Activated T-cell treated with anti-CD3 and anti-CD28 coated beads, Interleukin-2, amount 50 U/mL, for 4 hours (primary cell): ENCODE results near the gene ZNF112. TPM values are rescaled to one million over a fixed set of nuclear protein-coding genes. Genes with fewer than 3 reads are reported as not detected.
A peak's percentile ranks its signal among the peaks of the same experiment; 100 is the strongest.
"Not testable (repeated sequence)": the region's sequence is repeated elsewhere in the genome, so short reads cannot be mapped to it uniquely, and the experiment has no call there.

Source experiments
- ATAC-seq, 2 donors: fragments of 200-7000 bp; cut with Tn5 transposase; one replicate each; pipeline ENCODE4 v1.10.0; 2021
- DNase-seq: peaks from one replicate; pipeline ENCODE4 v3.0.0-alpha.2; 2020
- H3K27me3 Mint-ChIP-seq: one replicate; pipeline ENCODE4 v1.8.0; 2021; ENCODE audit warnings: low read depth, mixed read lengths
- H3K36me3 Mint-ChIP-seq: one replicate; pipeline ENCODE4 v1.8.0; 2022; ENCODE audit warnings: mixed read lengths; ENCODE audit not compliant: insufficient read depth
- H3K4me1 Mint-ChIP-seq: one replicate; pipeline ENCODE4 v1.8.0; 2021; ENCODE audit warnings: low read depth, mixed read lengths
- H3K4me3 Mint-ChIP-seq: one replicate; pipeline ENCODE4 v1.8.0; 2021; ENCODE audit warnings: mild to moderate bottlenecking, moderate library complexity, mixed read lengths
- H3K9me3 Mint-ChIP-seq: one replicate; pipeline ENCODE4 v1.8.0; 2021; ENCODE audit warnings: mixed read lengths
- total RNA-seq, 3 donors: library from RNA; stranded (reverse); gene quantifications; one replicate each; pipeline ENCODE4 v1.2.1, GENCODE V29; 2021

Gene ZNF112
- total RNA-seq = under 1 TPM in 1 of 3 donors, not detected in 2; 0.53 TPM

- peaks cover 2% of the 10 kb centered on the region for H3K36me3 Mint-ChIP-seq
- peaks cover 45% of the 10 kb centered on the region for H3K9me3 Mint-ChIP-seq
- peak within 1 kb of the TSS; percentile 57 for H3K4me3 Mint-ChIP-seq
- peaks cover 6% of the 10 kb centered on the region for H3K4me1 Mint-ChIP-seq
- H3K27me3 Mint-ChIP-seq = peaks cover 10% of the 10 kb centered on the region
- DNase-seq (no peak), ATAC-seq (peak in 1 of 2 donors; percentile 37)
These were observed at the start of gene ZNF112 for GRCh38 chr19:44356383-44357111. Gene ZNF112 (minus strand): TSS chr19:44356680. CDS start chr19:44340539, 16,141 bp downstream.

GRCh38 chr19:44401139-44402115, 44.9 kb upstream of the ZNF112 start, which contains the start of gene ZNF285:
Gene ZNF285 (minus strand): TSS chr19:44401608. CDS start chr19:44397213, 4,395 bp downstream.
- peaks cover 3% of the 10 kb centered on the region for H3K27me3 Mint-ChIP-seq

GRCh38 chr19:44389268-44389667, 32.8 kb upstream of the ZNF112 start:
- Mint-ChIP-seq H3K36me3 (peaks cover 44% of the 10 kb centered on the region), H3K9me3 (peaks cover 67% of the 10 kb centered on the region)
- not testable (repeated sequence) for H3K4me3 Mint-ChIP-seq, H3K4me1 Mint-ChIP-seq, H3K27me3 Mint-ChIP-seq, ATAC-seq, DNase-seq

More at GRCh38 chr19:44401139-44402115, 44.9 kb upstream of the ZNF112 start, which contains the start of gene ZNF285:
- Mint-ChIP-seq H3K4me3 (peak within 1 kb of the TSS; percentile 83), H3K4me1 (peaks cover 9% of the 10 kb centered on the region), H3K36me3 (peaks cover 12% of the 10 kb centered on the region), H3K9me3 (peaks cover 47% of the 10 kb centered on the region)
- DNase-seq (peak; percentile 50), ATAC-seq (peak; percentile 93 to 99)

GRCh38 chr19:44374789-44375188, 18.3 kb upstream of the ZNF112 start:
- no peaks in the 10 kb centered on the region for H3K27me3 Mint-ChIP-seq
- no peaks in the 10 kb centered on the region for H3K4me1 Mint-ChIP-seq
- ATAC-seq (no peak), DNase-seq (no peak)
- no peak overlapping the region for H3K4me3 Mint-ChIP-seq
- peaks cover 52% of the 10 kb centered on the region for H3K9me3 Mint-ChIP-seq
- no peaks in the 10 kb centered on the region for H3K36me3 Mint-ChIP-seq

GRCh38 chr19:44371815-44372480, 15.5 kb upstream of the ZNF112 start:
- Mint-ChIP-seq H3K4me3 (no peak overlapping the region), H3K27me3 (peaks cover 1% of the 10 kb centered on the region), H3K9me3 (peaks cover 56% of the 10 kb centered on the region), H3K4me1 (no peaks in the 10 kb centered on the region), H3K36me3 (peaks cover 1% of the 10 kb centered on the region)
- ATAC-seq (no peak), DNase-seq (no peak)

GRCh38 chr19:44367024-44367423, 10.5 kb upstream of the ZNF112 start:
- Mint-ChIP-seq H3K9me3 (peaks cover 49% of the 10 kb centered on the region), H3K4me1 (no peaks in the 10 kb centered on the region), H3K27me3 (peaks cover 4% of the 10 kb centered on the region), H3K4me3 (no peak overlapping the region), H3K36me3 (peaks cover 1% of the 10 kb centered on the region)
- DNase-seq (no peak), ATAC-seq (no peak)

GRCh38 chr19:44346556-44346955, 9.9 kb downstream of the ZNF112 start:
- Mint-ChIP-seq H3K27me3 (no peaks in the 10 kb centered on the region), H3K36me3 (peaks cover 2% of the 10 kb centered on the region), H3K9me3 (peaks cover 41% of the 10 kb centered on the region), H3K4me3 (no peak overlapping the region), H3K4me1 (no peaks in the 10 kb centered on the region)
- ATAC-seq (no peak), DNase-seq (no peak)

DNA sequence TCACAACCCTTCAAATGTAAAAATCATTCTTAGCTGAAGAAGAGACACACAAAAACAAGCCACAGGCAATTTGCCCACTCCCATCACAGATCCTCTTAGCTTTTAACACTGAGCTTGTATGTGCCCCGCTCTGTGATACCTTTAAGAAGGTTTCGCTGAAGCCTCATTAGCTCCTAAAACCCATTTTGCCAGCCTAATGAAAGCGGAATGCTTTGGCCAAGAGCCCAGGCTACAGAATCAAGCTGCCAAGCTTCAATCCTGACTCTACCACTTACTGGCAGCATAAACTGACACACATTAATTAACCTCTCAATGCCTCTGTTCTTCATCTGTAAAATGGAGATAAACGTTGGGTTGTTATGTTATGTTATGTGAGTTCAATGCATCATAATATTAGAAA, 10.5 kb downstream of the ZNF112 start:
- Mint-ChIP-seq H3K4me1 (no peaks in the 10 kb centered on the region), H3K4me3 (no peak overlapping the region), H3K36me3 (no peaks in the 10 kb centered on the region), H3K9me3 (peaks cover 43% of the 10 kb centered on the region), H3K27me3 (no peaks in the 10 kb centered on the region)
- DNase-seq = no peak
- ATAC-seq = no peak

GRCh38 chr19:44344255-44344654, 12.2 kb downstream of the ZNF112 start:
- H3K36me3 Mint-ChIP-seq = no peaks in the 10 kb centered on the region
- no peak for ATAC-seq
- no peaks in the 10 kb centered on the region for H3K4me1 Mint-ChIP-seq
- DNase-seq = no peak
- H3K27me3 Mint-ChIP-seq = no peaks in the 10 kb centered on the region
- H3K9me3 Mint-ChIP-seq = peaks cover 38% of the 10 kb centered on the region
- H3K4me3 Mint-ChIP-seq = no peak overlapping the region

- DNase-seq (no peak), ATAC-seq (no peak)
- Mint-ChIP-seq H3K9me3 (peaks cover 34% of the 10 kb centered on the region), H3K4me1 (no peaks in the 10 kb centered on the region), H3K4me3 (no peak overlapping the region), H3K36me3 (no peaks in the 10 kb centered on the region), H3K27me3 (no peaks in the 10 kb centered on the region)
These were observed 14.7 kb downstream of the ZNF112 start for GRCh38 chr19:44341794-44342193.

GRCh38 chr19:44334639-44335038, 21.8 kb downstream of the ZNF112 start:
- not testable (repeated sequence) for H3K27me3 Mint-ChIP-seq, DNase-seq, ATAC-seq, H3K4me1 Mint-ChIP-seq, H3K4me3 Mint-ChIP-seq
- H3K9me3 Mint-ChIP-seq = peaks cover 68% of the 10 kb centered on the region
- peaks cover 17% of the 10 kb centered on the region for H3K36me3 Mint-ChIP-seq

GRCh38 chr19:44332145-44332544, 24.3 kb downstream of the ZNF112 start:
- ATAC-seq = no peak
- Mint-ChIP-seq H3K9me3 (peaks cover 73% of the 10 kb centered on the region), H3K27me3 (peaks cover 3% of the 10 kb centered on the region), H3K4me1 (no peaks in the 10 kb centered on the region), H3K4me3 (no peak overlapping the region), H3K36me3 (peaks cover 21% of the 10 kb centered on the region)
- DNase-seq = no peak

DNA sequence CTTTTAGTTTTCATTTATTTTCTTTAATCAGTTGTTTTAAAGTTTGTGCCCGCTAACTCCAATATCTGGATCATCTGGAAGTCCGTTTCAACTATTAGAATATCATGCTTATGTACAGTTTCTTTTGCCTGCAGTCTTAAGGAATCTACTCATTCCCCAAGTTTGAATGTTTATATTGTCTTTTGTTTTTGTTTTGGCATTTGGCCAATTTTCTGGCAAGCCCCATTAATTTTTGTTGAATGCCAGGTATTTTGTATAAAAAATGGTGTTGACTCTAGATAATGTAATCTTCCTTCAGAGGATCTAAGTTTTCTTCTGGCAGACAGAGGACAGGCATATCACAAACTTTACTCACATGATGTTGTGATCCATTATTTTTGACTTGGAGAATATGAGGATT, 40.6 kb downstream of the ZNF112 start:
- Mint-ChIP-seq H3K4me3 (no peak overlapping the region), H3K9me3 (peaks cover 36% of the 10 kb centered on the region), H3K36me3 (peaks cover 2% of the 10 kb centered on the region), H3K4me1 (no peaks in the 10 kb centered on the region), H3K27me3 (peaks cover 9% of the 10 kb centered on the region)
- ATAC-seq = no peak
- no peak for DNase-seq

DNA sequence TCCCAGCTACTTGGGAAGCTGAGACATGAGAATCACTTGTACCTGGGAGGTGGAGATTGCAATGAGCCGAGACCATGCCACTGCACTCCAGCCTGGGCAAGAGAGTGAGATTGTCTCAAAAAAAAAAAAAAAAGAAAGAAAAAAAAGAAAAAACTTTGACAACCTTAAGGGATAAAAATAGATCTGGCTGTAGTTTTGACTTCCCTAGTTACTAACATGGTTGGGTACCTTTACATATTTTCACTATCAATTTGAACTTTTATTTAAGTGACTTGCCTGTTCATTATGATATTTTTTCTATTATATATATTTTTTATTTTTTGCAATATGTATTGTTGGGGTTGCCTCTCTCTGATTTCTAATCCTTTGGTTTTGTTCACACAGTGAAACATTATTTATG, 43.2 kb downstream of the ZNF112 start:
- no peak overlapping the region for H3K4me3 Mint-ChIP-seq
- no peaks in the 10 kb centered on the region for H3K4me1 Mint-ChIP-seq
- H3K9me3 Mint-ChIP-seq = peaks cover 34% of the 10 kb centered on the region
- peaks cover 16% of the 10 kb centered on the region for H3K27me3 Mint-ChIP-seq
- DNase-seq = no peak
- H3K36me3 Mint-ChIP-seq = no peaks in the 10 kb centered on the region
- ATAC-seq = no peak
